SH-SY5Y (cell line): Measurements from ENCODE around the gene SURF2.

Source experiments
- GATA2 ChIP-seq: IDR thresholded peaks from 2 replicates; pipeline ENCODE4 v1.6.1; 2011; ENCODE audit warnings: mild to moderate bottlenecking, low read depth, low read length
- GATA3 ChIP-seq: IDR thresholded peaks from 2 replicates; pipeline ENCODE4 v1.6.1; 2011; ENCODE audit warnings: low read depth, mild to moderate bottlenecking, low read length, moderate library complexity

- TF ChIP-seq GATA3 (no peak), GATA2 (no peak)
Measured at GRCh38 chr9:133379153-133380086, 23.1 kb downstream of the SURF2 start.
